Ureter (tissue), 1 donor: ENCODE results near the gene CLIC6. TPM values are rescaled to one million over a fixed set of nuclear protein-coding genes. Genes with fewer than 3 reads are reported as not detected.
A peak's percentile ranks its signal among the peaks of the same experiment; 100 is the strongest.
"Not testable (repeated sequence)": the region's sequence is repeated elsewhere in the genome, so short reads cannot be mapped to it uniquely, and the experiment has no call there.

Experiments used
- DNase-seq: peaks from one replicate; pipeline ENCODE4 v3.0.0-alpha.2; 2020; ENCODE audit warnings: low spot score
- total RNA-seq: library from RNA; stranded (reverse); gene quantifications from one replicate; pipeline ENCODE4 v1.2.4, GENCODE V29; 2023
- donor health status: DM: yes; HTN: yes; CAD: no.

CLIC6 gene
- total RNA-seq, 1 donor from 2014 or later: 24.1 TPM

DNA sequence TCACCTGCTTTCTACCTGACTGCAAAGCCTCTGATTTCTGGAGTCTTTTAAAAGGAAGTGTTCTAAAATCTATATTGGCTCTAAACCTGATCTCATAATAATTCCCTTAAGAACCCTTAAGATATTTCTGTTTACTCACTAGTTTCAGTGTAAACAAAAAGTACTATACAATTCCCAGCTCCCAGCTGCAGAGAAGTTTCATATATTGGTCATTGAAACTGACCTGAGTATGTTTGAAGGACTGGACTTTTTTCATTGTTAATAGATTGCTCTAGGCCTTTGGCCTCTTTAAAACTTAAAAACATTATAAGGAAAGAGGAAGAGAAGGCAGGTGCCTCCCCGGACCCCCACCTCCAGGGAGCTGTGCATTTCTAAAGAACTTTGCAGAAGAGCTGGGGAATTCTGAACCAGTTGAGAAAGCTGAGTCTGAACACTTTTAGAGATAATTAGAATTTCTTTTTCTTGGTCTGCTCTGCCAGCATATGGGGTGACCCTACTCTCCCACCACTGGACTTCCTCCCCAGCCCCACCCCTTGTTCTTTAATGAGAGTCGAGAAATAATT, 23.7 kb downstream of the CLIC6 start:
- DNase-seq: no peak

DNA sequence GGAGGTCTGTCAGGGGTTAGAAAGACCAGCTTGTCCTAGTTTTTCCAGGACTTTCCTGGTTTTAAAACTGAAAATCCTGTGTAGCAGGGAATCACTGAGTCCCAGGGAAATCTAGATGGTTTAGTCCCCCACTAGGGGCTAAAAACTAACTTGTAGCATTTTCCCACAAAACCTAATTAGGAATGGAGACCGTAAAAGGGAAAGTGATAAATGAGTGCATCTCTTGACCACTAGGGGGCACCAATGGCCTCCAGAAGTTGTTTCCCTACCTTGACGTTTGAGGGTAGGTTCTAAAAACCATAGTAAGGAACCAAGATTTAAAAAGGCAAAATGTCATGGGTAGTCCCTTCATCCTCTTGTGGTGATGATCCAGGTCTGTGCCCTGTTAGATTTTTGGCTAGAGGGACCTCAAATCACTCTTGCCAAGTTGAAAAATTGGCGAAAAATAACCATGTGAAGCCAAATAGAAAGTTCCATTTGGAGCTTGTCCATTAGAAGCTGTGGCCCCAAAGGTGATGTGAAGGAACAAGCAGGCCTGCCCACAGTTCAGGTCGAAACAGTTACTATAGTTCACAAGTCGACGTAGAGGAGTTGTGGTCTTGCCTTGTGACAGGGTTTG, 24.5 kb downstream of the CLIC6 start:
- no peak for DNase-seq

DNA sequence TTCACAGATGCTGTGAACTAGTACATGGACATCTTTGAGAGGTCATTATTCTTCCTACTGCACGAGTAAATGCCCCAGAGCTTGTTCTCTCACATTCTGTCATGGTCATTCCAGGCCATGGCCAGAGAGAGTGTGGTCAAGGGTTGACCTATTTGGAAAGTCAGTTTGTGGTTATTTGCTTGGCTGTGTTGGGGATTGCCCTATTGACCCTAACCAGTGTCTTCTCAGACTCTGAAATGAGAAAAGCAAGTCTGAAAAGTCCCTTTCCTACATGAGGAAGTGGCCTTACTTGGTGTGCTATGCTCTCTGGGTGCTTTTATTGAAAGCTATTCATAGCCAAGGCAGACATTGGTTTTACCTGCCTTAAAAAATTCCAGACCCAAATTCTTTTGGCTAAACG, 26.6 kb downstream of the CLIC6 start:
- no peak for DNase-seq

DNA sequence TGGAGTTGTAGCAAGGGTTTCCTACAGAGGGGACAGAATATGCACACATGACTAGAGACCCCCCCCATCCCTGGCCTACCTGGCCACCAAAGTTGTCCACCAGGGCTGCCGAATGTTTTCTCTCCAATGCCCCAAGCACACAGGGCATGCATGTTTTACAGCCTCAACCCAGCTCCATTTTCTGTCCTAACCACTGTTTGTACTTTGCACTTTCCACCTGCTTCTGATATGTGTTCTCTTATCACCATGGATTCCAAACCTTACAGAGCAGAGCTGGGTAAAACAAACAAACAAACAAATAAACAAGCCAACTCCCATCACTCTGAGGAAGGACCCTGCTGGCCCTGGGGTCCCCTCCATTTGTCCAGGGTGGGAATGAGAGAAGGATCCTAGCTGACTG, 27.3 kb downstream of the CLIC6 start:
- no peak for DNase-seq

DNA sequence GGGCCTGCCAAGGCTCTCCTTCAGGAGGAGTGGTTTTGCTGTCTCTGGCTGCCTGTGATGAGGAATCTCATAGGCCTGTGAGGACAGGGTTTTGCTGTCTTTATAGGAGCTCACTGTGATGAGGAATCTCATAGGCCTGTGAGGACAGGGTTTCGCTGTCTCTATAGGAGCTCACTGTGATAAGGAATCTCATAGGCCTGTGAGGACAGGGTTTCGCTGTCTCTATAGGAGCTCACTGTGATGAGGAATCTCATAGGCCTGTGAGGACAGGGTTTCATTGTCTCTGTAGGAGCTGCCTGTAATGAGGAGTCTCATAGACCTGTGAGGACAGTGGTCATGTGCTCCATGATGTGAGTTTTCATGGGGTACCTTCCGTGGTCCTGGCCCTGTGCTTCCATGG, 29.0 kb downstream of the CLIC6 start:
- DNase-seq: no peak

DNA sequence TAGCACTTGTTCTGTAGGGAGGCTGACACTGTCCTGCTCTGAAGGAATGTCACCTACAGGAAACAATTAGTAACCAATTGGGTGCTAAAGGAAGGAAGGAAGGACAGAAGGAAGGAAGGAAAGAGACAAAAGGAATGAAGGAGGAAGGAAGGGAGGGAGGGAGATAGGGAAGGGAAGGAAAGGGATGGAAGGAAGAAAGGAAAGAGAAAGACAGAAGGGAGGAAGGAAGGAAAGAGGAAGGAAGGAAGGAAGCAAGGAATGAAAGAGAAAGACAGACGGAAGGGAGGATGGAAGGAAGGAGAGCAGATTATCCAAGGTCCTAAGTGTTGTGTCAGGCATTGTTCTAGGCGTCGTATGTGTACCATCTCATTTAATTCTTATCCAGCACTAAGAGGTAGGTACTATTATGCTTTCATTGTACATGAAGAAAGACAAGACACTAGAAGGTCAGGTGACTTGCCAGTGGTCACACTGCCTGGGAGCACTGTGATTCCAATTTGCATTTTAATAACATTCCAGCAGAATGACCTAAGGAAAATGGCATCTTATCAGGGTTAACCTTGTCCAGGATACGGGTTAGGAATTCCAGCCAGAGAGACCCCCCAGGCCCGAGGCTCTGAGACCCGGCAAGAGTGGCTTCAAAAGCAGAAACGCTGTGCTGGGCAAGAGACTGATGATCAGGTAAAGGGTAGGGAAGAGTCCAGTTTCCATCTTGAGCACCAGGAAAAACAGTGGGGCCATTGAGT, 29.6 kb downstream of the CLIC6 start:
- no peak for DNase-seq

DNA sequence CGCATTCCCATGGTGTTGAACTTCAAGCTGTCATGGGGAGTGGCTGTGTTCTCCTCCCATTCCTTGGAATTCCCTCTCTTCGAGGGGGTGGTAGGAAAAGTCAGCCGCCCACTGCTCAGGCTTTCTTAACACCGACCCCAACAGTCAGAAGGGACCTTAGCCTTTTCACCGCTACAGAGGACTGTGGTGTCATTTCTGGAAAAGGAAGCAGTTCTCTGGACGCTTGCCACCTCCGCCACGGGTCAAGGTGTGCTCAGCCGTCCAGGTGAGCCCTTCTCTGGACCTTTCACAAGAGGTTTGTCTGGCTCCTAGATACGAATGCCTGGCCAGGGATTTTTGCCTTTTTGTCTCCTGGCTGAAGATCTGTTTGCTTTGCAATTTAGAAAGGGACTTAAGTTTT, 31.8 kb downstream of the CLIC6 start:
- DNase-seq: no peak

DNA sequence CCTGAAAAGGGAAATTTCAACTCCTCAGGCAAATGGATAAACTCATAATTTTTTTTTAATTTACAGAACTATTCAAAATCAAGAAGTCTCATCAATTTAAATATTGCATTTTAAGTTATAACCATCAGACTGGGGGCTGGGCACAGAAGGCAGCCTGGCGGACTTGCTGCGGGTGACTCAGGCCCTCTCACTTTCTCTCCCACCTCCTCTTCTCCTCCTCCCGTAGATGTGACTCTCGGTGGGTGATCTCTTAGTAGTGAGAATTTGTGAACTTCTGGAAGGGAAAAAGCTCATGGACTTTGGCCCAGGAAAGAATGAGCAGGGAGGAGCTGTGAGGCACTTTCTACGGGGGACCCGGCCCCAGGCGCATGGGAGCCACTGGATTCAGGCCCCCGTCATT, 32.9 kb downstream of the CLIC6 start:
- no peak for DNase-seq

DNA sequence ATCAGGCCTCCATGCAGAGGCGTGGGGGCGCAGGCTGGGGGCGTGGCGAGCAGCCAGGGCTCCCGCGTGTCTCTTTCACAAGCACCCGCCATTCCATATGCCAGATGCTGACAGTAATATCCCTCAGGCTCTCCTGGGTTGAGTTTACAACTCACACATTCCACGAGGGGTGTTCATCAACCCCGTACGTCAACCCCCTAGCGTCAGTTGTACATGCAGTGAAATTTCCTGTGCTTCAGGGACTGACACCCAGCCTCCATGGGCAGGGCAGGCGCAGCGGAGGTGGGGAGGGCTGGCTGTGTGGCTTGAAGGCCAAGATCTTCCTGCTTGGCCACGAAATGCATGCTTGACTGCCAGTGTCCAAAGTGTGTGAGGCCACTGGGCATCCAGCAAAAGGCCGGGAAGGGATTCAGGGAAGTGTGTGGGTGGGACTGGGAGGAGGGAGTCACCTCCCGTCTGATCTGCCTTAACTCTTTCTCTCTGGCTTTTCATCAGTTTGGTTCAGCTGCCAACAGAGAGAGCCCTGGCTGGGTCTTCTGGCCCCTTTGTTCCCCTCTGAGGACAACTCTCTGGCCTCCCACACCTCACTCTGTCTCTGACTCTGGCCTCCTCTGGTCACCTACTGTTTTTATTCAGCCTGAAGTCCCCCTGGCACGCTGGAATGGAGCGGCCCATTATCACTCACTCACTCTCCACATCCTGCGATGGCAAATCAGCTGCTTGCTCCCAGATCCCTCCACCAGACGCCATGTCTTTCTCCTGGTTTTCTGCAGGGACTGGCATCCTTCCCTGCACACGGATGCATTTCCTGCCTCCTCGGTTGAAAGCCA, 33.8 kb downstream of the CLIC6 start:
- no peak for DNase-seq

DNA sequence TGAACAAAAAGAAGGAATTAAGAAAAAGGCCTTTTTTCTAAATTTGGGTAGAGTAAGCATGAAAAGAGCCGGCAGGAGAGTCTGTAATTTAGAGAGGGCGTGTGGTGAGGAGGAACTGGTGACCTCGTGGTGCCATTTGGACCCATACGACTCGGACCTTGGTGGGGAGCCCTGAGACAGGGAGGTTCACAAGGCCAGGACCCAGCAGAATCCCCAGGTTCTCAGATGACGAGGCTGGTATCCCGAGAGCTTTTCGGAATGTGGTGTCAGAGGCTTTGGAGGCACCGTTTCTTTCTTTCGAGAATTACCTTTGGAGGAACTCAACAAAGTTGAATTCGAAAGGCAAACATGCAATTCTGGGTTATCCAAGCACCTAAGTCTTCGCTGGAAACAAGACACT, 34.8 kb downstream of the CLIC6 start:
- no peak for DNase-seq

DNA sequence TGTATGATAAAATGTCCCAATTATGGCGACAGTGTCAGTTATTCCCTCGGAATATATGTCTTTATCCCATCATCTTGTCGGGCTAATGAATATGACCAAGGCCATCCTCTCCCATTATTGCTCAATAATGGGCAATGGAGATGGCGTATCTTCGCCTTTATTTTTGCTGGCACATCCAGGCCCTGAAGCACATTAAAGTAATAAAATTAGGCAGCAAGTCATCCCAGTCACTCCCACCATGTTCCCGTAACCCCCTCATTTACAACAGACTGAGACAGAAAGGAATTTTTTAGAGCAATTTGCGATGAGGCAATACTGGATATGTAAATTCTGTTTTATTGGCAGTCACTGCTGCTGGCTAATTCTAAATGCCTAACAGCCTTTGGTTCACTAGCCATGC, 35.3 kb downstream of the CLIC6 start:
- no peak for DNase-seq

DNA sequence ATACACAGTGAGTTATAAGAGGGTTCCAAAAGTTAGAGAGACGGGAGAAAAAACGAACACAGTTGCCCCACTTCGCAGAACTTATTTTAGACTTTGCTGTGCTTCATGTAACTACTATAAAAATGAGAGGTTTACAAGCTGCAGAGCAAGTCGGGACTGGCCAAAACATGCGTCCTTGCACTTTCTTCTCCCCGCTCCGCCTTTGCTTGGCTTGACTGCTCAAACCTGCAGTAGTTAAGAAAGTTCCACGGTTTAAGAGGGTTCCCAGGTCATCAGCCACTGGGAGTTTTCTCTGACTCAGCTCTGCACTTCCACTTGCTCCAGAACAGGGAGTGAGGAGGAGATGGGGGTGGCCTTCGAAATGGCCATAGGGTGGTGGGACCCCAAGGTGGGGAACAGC, 36.2 kb downstream of the CLIC6 start:
- peak; percentile 64 for DNase-seq

DNA sequence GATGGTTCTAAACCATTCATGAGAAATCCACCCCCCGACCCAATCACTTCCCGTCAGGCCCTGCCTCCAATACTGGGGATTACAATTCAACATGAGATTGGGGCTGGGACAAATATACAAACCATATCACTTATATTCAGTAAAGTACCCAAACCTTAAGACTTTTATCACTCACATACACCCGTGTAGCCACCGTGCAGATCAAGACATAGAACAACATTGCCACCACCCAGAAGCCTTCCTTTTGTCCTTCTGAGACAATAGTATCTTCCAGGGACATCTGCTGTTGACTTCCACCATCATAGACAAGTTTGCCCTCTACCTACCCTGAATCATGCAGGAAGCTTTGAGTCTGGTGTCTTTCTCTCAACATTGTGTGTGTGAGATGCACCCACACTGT, 37.5 kb downstream of the CLIC6 start:
- no peak for DNase-seq

DNA sequence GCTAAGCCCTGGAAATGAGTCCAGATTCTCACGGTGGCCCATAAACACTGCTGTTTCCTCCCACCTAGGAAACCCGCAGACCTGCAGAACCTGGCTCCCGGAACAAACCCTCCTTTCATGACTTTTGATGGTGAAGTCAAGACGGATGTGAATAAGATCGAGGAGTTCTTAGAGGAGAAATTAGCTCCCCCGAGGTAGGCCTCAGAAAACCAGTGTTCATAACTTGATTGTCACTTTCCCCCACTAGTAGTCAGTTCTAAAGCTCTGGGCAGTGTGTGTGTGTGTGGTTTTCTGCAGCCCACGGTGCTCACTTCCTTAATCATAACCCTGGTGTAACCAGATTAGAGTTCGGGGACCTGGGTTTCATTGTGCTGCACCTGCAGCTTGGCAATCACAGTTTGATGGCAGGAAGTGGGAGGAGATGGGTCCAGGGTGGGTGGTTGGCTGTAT, 39.1 kb downstream of the CLIC6 start:
- no peak for DNase-seq

DNA sequence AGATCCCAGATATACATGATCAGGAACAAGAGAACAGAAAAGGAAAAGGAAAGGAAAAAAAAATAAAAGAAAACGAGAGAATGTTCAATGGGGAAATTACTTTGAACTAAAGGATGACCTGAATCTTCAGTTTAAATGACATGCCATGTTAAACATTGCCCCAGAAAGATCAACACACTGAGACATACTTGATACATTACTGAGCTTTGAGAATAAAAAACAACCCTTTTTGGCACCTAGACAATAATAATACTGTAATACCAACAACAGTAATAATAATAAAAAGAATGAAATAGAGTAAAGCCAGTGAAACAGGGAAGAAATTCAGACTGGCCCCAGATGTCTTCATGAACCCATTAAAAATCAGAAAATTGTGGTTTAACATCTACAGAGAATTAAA, 44.8 kb downstream of the CLIC6 start:
- no peak for DNase-seq

DNA sequence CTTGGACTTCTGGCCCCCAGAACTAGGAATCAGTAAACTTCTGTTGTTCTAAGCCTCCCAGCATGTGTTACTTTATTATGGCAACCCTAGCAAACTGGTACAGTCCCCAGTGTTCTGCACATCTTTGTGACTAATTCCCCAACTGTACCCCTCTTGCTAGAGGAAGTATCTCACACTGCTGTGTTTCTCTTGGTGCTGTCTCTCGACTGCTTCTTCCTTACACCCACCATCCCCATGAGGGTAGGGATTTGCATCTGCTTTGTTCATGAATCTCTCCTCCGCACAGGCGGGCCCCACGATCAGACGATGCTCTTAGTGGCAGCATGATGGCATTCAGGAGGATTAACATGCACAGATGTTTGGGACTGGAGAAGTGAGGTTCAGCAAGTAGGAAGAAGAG, 46.7 kb downstream of the CLIC6 start:
- no peak for DNase-seq

DNA sequence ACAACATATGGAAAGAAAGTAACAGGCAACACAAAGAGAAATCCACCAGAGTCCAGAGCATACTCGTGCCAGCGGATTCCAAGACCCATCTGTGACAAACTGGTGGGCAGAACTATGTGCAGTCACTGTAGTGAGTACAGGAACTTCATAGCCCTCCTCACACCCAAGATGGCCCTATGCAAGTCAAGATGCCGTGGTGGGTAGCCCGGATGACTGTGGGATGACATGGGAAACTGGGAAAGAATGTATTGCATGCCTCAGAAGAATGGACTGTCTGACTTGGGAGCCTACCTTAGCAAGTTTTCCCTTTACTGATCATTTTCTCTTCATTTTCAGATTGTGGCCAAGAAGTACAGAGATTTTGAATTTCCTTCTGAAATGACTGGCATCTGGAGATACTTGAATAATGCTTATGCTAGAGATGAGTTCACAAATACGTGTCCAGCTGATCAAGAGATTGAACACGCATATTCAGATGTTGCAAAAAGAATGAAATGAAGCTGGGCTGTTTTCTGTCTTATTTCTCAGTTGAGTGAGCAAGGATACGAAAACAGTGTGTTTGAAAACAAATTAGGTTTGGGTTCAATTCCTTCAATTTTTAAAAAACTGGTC, 47.3 kb downstream of the CLIC6 start:
- DNase-seq: no peak

DNA sequence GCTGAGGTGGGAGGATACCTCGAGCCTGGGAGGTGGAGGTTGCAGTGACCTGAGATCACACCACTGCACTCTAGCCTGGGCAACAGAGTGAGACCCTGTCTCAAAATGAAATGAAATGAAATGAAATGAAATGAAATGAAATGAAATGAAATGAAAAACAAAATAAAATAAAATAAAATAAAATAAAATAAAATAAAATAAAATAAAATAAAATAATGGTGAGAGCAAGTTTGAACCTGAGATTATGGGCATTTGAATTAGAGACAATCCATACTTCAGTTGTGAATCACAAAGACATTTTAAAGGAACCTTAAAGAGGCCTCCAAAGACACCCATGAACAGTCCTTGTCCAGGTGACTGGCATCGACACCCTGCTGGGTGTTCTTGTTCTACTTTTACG, 49.7 kb downstream of the CLIC6 start:
- DNase-seq: not testable (repeated sequence)

DNA sequence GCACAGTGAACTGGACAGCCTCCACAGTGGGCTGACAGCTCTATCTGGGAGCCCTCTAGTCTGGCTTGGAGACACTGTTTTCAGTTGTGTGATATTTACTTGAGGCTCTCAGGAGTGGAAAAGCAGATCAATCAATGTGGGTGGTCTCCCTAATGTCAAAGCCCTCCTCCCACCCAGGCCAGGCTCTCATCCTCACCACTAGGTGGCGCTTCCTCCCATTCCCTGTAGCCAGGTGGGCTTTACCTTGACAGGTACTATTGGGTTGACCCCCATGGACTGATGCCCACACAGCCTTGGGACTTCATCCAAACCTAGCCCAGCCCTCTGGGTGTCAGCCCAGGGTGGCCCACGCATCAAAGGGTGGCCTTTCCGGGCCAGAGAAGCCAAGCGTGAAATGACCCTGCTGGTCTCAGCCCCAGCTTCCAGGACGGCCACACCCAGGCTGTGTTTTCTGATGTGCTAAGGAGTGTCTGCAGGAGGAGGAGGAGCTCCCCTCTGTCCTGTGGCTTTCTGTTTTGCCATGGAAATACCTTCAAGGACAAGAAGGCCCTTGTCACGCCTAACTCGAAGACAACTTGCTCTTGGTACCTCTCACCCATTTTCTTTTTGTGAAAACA, 54.0 kb downstream of the CLIC6 start:
- DNase-seq: no peak

DNA sequence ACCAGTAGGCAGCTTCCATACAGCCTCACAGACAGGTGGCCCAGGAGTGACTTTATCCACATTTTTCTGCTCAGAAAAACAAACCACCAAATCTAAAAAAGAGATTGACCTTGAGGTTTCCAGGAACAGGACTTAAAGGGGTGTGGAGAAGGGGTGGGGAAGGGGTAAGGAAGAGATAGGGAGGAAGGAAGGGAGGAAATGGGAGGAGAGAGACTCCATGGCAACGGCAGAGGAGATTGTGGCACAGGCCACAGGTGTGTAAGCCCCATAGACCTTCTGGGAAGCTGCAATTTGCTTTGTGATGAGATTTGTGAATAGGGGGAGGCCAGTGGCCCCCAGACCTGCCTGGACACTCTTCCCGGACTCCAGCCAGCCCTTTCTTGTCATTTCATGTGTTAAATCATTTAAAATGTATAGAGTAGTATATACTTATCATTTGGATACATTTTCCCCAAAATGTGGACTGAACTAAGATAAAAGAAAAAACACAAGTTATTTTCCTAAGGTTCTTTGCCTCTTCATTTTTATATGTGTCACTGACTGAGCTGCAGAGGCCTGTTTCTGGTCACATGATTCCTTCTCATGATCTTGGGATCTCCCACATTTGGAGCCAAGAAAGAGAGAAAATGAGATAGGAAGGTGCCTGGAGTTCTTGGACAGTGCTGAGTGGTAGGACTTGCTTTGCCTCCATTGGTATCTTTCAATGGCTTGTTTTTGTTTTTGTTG, 55.5 kb downstream of the CLIC6 start:
- no peak for DNase-seq

DNA sequence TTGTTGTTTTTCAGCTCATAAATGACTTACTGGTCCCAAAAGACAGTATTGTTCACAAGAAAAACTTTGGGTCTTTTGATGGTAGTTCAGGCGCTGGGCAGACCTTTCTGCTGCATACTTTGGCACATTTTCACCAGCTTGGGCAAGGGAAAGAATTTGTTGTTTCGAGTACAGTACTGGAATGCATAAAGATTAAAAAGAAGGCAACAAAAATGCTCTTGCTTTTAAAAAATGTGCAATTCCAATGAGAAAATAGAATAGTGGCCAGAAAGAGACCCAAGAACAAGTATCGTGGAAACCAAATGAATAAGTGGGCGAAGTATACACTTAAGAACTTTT, 56.0 kb downstream of the CLIC6 start:
- no peak for DNase-seq
